Stimulated activated naive CD4-positive, alpha-beta T cell (primary cell): ENCODE data around the gene ZBP1.

Experiments used
- DNase-seq, 6 experiments: peaks; one replicate each; lab custom pipeline; 2025; lab: John Stamatoyannopoulos, UW

The ZBP1 gene

GRCh38 chr20:57571782-57572416, 48.3 kb downstream of the ZBP1 start:
- no peak for DNase-seq

- no peak for DNase-seq
Measured at GRCh38 chr20:57570920-57571319, 49.3 kb downstream of the ZBP1 start.

GRCh38 chr20:57570145-57570850, 49.9 kb downstream of the ZBP1 start:
- no peak for DNase-seq

- no peak for DNase-seq
Measured at GRCh38 chr20:57568960-57569359, 51.3 kb downstream of the ZBP1 start.

- DNase-seq: no peak
Measured at GRCh38 chr20:57568088-57568896, 51.9 kb downstream of the ZBP1 start.

GRCh38 chr20:57567471-57568079, 52.7 kb downstream of the ZBP1 start:
- DNase-seq: no peak

- no peak for DNase-seq
Measured at GRCh38 chr20:57566803-57567459, 53.3 kb downstream of the ZBP1 start.

- no peak for DNase-seq
Measured at GRCh38 chr20:57566399-57566798, 53.8 kb downstream of the ZBP1 start.

- no peak for DNase-seq
Measured at GRCh38 chr20:57564951-57565642, 55.1 kb downstream of the ZBP1 start.

- no peak for DNase-seq
Measured at GRCh38 chr20:57564180-57564802, 55.9 kb downstream of the ZBP1 start.

GRCh38 chr20:57563522-57563921, 56.7 kb downstream of the ZBP1 start:
- no peak for DNase-seq

- no peak for DNase-seq
Measured at GRCh38 chr20:57562541-57563465, 57.4 kb downstream of the ZBP1 start.

- DNase-seq: no peak
Measured at GRCh38 chr20:57561356-57562279, 58.6 kb downstream of the ZBP1 start.

- no peak for DNase-seq
Measured at GRCh38 chr20:57560554-57561355, 59.5 kb downstream of the ZBP1 start, which contains the start of gene PCK1. TSS of gene PCK1 (plus strand) at chr20:57561110. CDS start at chr20:57561412, 302 bp downstream.

- DNase-seq: no peak
Measured at GRCh38 chr20:57559658-57560553, 60.3 kb downstream of the ZBP1 start.

GRCh38 chr20:57559289-57559634, 61.0 kb downstream of the ZBP1 start:
- DNase-seq: no peak
